Measurements from ENCODE around the gene GRN. TPM values are rescaled to one million over a fixed set of nuclear protein-coding genes. Genes with fewer than 3 reads are reported as not detected.

The GRN gene
- total and polyA plus RNA-seq, 2 of the 13 experiments (the other 11 are each of a cell fraction or from before 2014, with no cell fraction given), result 86.6 to 143 TPM

DNA sequence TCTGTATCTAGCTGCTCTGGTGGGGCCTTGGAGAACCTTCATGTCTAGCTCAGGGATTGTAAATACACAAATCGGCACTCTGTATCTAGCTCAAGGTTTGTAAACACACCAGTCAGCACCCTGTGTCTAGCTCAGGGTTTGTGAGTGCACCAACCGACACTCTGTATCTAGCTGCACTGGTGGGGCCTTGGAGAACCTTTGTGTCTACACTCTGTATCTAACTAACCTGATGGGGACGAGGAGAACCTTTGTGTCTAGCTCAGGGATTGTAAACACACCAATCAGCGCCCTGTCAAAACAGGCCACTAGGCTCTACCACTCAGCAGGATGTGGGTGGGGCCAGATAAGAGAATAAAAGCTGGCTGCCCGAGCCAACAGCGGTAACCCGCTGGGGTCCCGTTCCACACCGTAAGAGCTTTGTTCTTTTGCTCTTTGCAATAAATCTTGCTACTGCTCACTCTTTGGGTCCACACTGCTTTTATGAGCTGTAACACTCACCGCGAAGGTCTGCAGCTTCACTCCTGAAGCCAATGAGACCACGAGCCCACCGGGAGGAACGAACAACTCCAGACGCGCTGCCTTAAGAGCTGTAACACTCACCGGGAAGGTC lies 24.4 kb downstream of the GRN start (continued):
- TF ChIP-seq AHDC1 (CRISPR knock-in tag; IDR thresholded peaks at IDR 0.05; ENCODE audit: borderline replicate concordance) (peak; percentile 73; the same call in 1 of the 2 replicates), KIAA2018 (CRISPR knock-in tag; IDR thresholded peaks at IDR 0.05; ENCODE audit: borderline replicate concordance) (0 out of 2 replicates have a peak, but pooled peaks have one; percentile 37), ZFX (CRISPR knock-in tag; IDR thresholded peaks at IDR 0.05; ENCODE audit: low read depth) (peak; percentile 78), ZNF580 (CRISPR knock-in tag; IDR thresholded peaks at IDR 0.05; ENCODE audit: borderline replicate concordance, low read depth) (peak; percentile 60; the same call in 1 of the 2 replicates), KLF16 (CRISPR knock-in tag; IDR thresholded peaks at IDR 0.05) (peak in 1 of 2 experiments; percentile 61; a peak in 1 of 4 replicates)
